ENCODE data around the gene SLC25A20.

GRCh38 chr3:48847504-48848423 lies 50.9 kb downstream of the SLC25A20 start, which contains the start of gene PRKAR2A:
- TF ChIP-seq YY1 (IDR thresholded peaks at IDR 0.05) (no peak), CTCF (IDR thresholded peaks at IDR 0.05; ENCODE audit: low read depth, low read length, missing input control) (no peak), MAX (IDR thresholded peaks at IDR 0.05) (no peak), RAD21 (IDR thresholded peaks at IDR 0.05) (no peak), EGR1 (IDR thresholded peaks at IDR 0.05; ENCODE audit: low read depth in 2 of 2) (no peak), TAF1 (conservative IDR thresholded peaks at IDR 0.05) (no peak), RXRA (IDR thresholded peaks at IDR 0.05) (no peak), GABPA (IDR thresholded peaks at IDR 0.05 in 1 of 2, conservative IDR thresholded peaks at IDR 0.05 in 1 of 2) (no peak), ZBTB33 (IDR thresholded peaks at IDR 0.05) (no peak), JUND (IDR thresholded peaks at IDR 0.05) (no peak)
